Panc1 (cell line): ENCODE results near the gene MADD. TPM values are rescaled to one million over a fixed set of nuclear protein-coding genes. Genes with fewer than 3 reads are reported as not detected.

Experiments
- ATAC-seq: fragments of 200-7000 bp; cut with Tn5 transposase; 2 replicates; pipeline ENCODE4 v1.9.1; 2020; ENCODE audit warnings: mild to moderate bottlenecking, moderate library complexity
- BruUV-seq: library from RNA; stranded (reverse); fragments of 400-500 nt; replicated peaks from 2 replicates; lab custom pipeline; 2021; lab: Mats Ljungman, UMichigan
- CTCF ChIA-PET: fragments of 300-600 bp; sonication (Branson Sonifier 250); formaldehyde crosslinking; loops from one replicate; lab custom pipeline; 2022; ENCODE audit warnings: antibody characterized with exemption; lab: Charles Lee
- POLR2A ChIA-PET: fragments of 300-600 bp; sonication (Branson Sonifier 250); formaldehyde crosslinking; loops from one replicate; lab custom pipeline; 2022; ENCODE audit warnings: antibody characterized with exemption; lab: Charles Lee
- DNase-seq: peaks from one replicate; pipeline ENCODE4 v3.0.0-alpha.2; 2010; ENCODE audit warnings: low read depth, low spot score
- H3K27ac ChIP-seq: 2 replicates; pipeline ENCODE4 v1.5.1; 2011; ENCODE audit warnings: mild to moderate bottlenecking, low read length, inconsistent platforms
- H3K27me3 ChIP-seq: fragments of 200-500 bp; sonication (Bioruptor generic); 2 replicates; pipeline ENCODE4 v1.6.0; 2014; ENCODE audit warnings: low read length, inconsistent platforms; ENCODE audit not compliant: control insufficient read depth, insufficient read depth
- H3K36me3 ChIP-seq: fragments of 200-500 bp; sonication (Bioruptor generic); 2 replicates; pipeline ENCODE4 v1.5.1; 2014; ENCODE audit warnings: inconsistent platforms, mild to moderate bottlenecking, low read length, moderate library complexity; ENCODE audit not compliant: control insufficient read depth, insufficient read depth
- H3K4me1 ChIP-seq: 2 replicates; pipeline ENCODE4 v1.5.1; 2011; ENCODE audit warnings: inconsistent platforms, mild to moderate bottlenecking, low read length, moderate library complexity; ENCODE audit not compliant: control insufficient read depth, insufficient read depth
- H3K4me3 ChIP-seq, 2 experiments: 2 replicates each; pipeline ENCODE4 v1.5.1; 2011 to 2012; ENCODE audit warnings: low read depth in 2 of 2, low read length in 2 of 2, mild to moderate bottlenecking in 2 of 2, inconsistent platforms in 1 of 2, moderate library complexity in 1 of 2
- H3K9me3 ChIP-seq: fragments of 200-500 bp; sonication (Bioruptor generic); 2 replicates; pipeline ENCODE4 v1.5.1; 2014; ENCODE audit warnings: low read depth, mild to moderate bottlenecking, inconsistent platforms, low read length, moderate library complexity; ENCODE audit not compliant: control insufficient read depth, insufficient read depth
- CTCF ChIP-seq: fragments of 450-650 bp; IDR thresholded peaks from 2 replicates; pipeline ENCODE4 v1.5.1; 2017; ENCODE audit warnings: mild to moderate bottlenecking
- POLR2AphosphoS5 ChIP-seq: IDR thresholded peaks from 2 replicates; pipeline ENCODE4 v1.6.1; 2012; ENCODE audit warnings: mild to moderate bottlenecking, low read depth, low read length, moderate library complexity
- REST ChIP-seq, 2 experiments: IDR thresholded peaks; 2 replicates each; pipeline ENCODE4 v1.6.1; 2011 to 2012; ENCODE audit warnings: low read depth in 2 of 2, control low read depth in 1 of 2, low read length in 1 of 2, mild to moderate bottlenecking in 1 of 2, moderate library complexity in 1 of 2; ENCODE audit not compliant: insufficient read depth in 1 of 2
- SIN3A ChIP-seq: IDR thresholded peaks from 2 replicates; pipeline ENCODE4 v1.6.1; 2012; ENCODE audit warnings: low read depth, mild to moderate bottlenecking, low read length, moderate library complexity, borderline replicate concordance; ENCODE audit not compliant: insufficient read depth
- TCF7L2 ChIP-seq: IDR thresholded peaks from 2 replicates; pipeline ENCODE4 v1.6.1; 2011; ENCODE audit warnings: mild to moderate bottlenecking, low read depth, low read length, inconsistent platforms
- in situ Hi-C: cut with HindIII; loops from 2 replicates; pipeline ENCODE4 v1.10.0; 2016; ENCODE audit warnings: low sequenced_read_pairs, low pct_unique_long_range_greater_than_20kb
- intact Hi-C: fragments of 100-400 bp; cut with micrococcal nuclease; formaldehyde crosslinking; loops from one replicate; pipeline ENCODE4 v1.10.0; 2022; ENCODE audit not compliant: unreplicated experiment
- total RNA-seq: library from RNA; stranded (reverse); gene quantifications from one replicate; pipeline ENCODE4 v1.2.1, GENCODE V29; 2021; ENCODE audit not compliant: unreplicated experiment

Gene MADD
- total RNA-seq, 1 experiment from 2014 or later, result 51.1 TPM

GRCh38 chr11:47244448-47245350 is 25.2 kb upstream of the MADD start:
- intact Hi-C loops (no loop called here), in situ Hi-C loops (no loop called here)
- Histone ChIP-seq H3K4me3 (no peak overlapping the region), H3K4me1 (peaks cover 14% of the 10 kb centered on the region), H3K9me3 (no peaks in the 10 kb centered on the region), H3K36me3 (peaks cover 4% of the 10 kb centered on the region; the same call in 1 of the 2 replicates), H3K27ac (no peak overlapping the region), H3K27me3 (no peaks in the 10 kb centered on the region)
- ChIA-PET CTCF (no interaction called here), POLR2A (interaction anchor here (0.7 kb wide), 1 partner anchor 66 kb away, joined by 3 read pairs; no protein-coding TSS in a partner anchor)
- DNase-seq, result no peak
- no TSS peak for BruUV-seq
- TF ChIP-seq CTCF (no peak), SIN3A (no peak), REST (IDR thresholded peaks at IDR 0.05; ENCODE audit: insufficient read depth in 1 of 2, low read depth in 2 of 2, low read length in 1 of 2) (no peak), POLR2AphosphoS5 (no peak), TCF7L2 (no peak)
- no peak for ATAC-seq

DNA sequence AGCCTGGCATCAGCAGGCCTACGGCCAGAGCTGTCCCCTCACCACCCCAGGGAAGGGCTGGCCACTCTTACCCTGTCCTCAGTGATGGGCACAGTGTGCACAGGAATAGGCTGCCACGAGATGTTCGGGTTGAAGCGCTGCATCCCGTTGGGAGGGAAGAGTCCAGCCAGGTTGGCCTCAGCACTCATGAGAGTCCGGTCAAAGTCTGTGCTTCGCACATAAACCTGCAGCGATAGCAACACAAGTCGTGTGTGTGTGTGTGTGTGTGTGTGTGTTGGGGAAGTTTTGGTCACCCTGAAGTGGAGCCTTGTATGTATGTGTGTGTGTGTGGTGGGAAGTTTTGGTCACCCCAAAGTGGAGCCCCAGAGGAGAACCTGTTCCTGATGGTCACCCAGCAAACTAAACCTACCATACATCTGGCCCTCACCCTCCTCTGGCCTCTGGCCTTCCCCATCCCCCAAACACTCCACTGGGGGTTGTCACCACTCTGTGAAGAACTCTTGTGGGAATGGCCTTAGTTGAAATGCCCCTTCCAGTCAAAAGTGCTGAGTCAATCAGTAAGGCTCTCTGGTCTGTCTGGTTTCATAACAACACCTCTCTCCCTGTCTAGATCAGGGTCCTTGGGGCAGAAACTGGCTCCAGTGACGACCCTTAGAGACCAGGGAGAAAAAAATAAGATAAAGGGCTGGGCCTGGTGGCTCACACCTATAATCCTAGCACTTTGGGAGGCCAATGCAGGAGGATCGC is 24.1 kb upstream of the MADD start:
- TF ChIP-seq POLR2AphosphoS5, result no peak
- TF ChIP-seq TCF7L2, result no peak
- TF ChIP-seq SIN3A, result no peak
- TF ChIP-seq CTCF, result no peak
- no peak for TF ChIP-seq REST (IDR thresholded peaks at IDR 0.05; ENCODE audit: insufficient read depth in 1 of 2, low read depth in 2 of 2, low read length in 1 of 2)
- ChIA-PET CTCF (interaction anchor here (1.1 kb wide), 1 partner anchor 11 kb away, joined by 3 read pairs; no protein-coding TSS in a partner anchor), POLR2A (interaction anchor here (1.2 kb wide), 1 partner anchor 22 kb away, joined by 5 read pairs; no protein-coding TSS in a partner anchor)
- intact Hi-C loops, result no loop called here
- no peak for DNase-seq
- H3K27me3 ChIP-seq, result no peaks in the 10 kb centered on the region
- no peak overlapping the region for H3K4me3 ChIP-seq
- H3K4me1 ChIP-seq, result peaks cover 14% of the 10 kb centered on the region
- ATAC-seq, result no peak
- H3K27ac ChIP-seq, result no peak overlapping the region
- H3K36me3 ChIP-seq, result peaks cover 4% of the 10 kb centered on the region; the same call in 1 of the 2 replicates
- in situ Hi-C loops, result no loop called here
- no peaks in the 10 kb centered on the region for H3K9me3 ChIP-seq
- BruUV-seq, result no TSS peak
